ENCODE measurements around the gene PLXNA4. TPM values are rescaled to one million over a fixed set of nuclear protein-coding genes. Genes with fewer than 3 reads are reported as not detected.

PLXNA4 gene
- total RNA-seq, 1 experiment from 2014 or later = 1.0 TPM

- Histone ChIP-seq H3K4me2 (no peak overlapping the region), H2AFZ (no peak overlapping the region), H3K27me3 (ENCODE audit: insufficient read depth, low read depth) (peaks cover 62% of the 10 kb centered on the region), H3K27ac (no peak overlapping the region), H3K9me3 (ENCODE audit: insufficient read depth, low read depth) (no peaks in the 10 kb centered on the region), H3K9me2 (ENCODE audit: insufficient read depth) (no peaks in the 10 kb centered on the region), H4K20me1 (ENCODE audit: insufficient read depth) (no peaks in the 10 kb centered on the region), H3K36me3 (ENCODE audit: low read depth) (no peaks in the 10 kb centered on the region), H3K79me2 (ENCODE audit: low read depth) (no peaks in the 10 kb centered on the region), H3K4me1 (replicated peaks; ENCODE audit: insufficient read depth) (no peaks in the 10 kb centered on the region), H3K4me3 (no peak overlapping the region), H3F3A (ENCODE audit: insufficient read depth, low read depth) (no peaks in the 10 kb centered on the region)
- intact Hi-C loops (cut with micrococcal nuclease; ENCODE audit: unreplicated experiment) = no loop called here
- CTCF ChIA-PET = no interaction called here
- BruUV-seq (replicated peaks) = no TSS peak
- no peak for TF ChIP-seq CTCF (conservative IDR thresholded peaks at IDR 0.05)
- no peak for TF ChIP-seq EZH2 (IDR thresholded peaks at IDR 0.05; ENCODE audit: low read depth)
- POLR2A ChIA-PET (ENCODE audit: unreplicated experiment) = no interaction called here
- DNase-seq = no peak
These were observed 214.2 kb downstream of the PLXNA4 start for GRCh38 chr7:132362059-132362458.

GRCh38 chr7:132361146-132361545 lies 215.1 kb downstream of the PLXNA4 start:
- POLR2A ChIA-PET (ENCODE audit: unreplicated experiment) = no interaction called here
- Histone ChIP-seq H3F3A (ENCODE audit: insufficient read depth, low read depth) (no peaks in the 10 kb centered on the region), H3K4me3 (no peak overlapping the region), H3K4me2 (no peak overlapping the region), H3K9me3 (ENCODE audit: insufficient read depth, low read depth) (no peaks in the 10 kb centered on the region), H4K20me1 (ENCODE audit: insufficient read depth) (no peaks in the 10 kb centered on the region), H2AFZ (no peak overlapping the region), H3K36me3 (ENCODE audit: low read depth) (no peaks in the 10 kb centered on the region), H3K27ac (no peak overlapping the region), H3K27me3 (ENCODE audit: insufficient read depth, low read depth) (peaks cover 62% of the 10 kb centered on the region), H3K4me1 (replicated peaks; ENCODE audit: insufficient read depth) (no peaks in the 10 kb centered on the region), H3K79me2 (ENCODE audit: low read depth) (no peaks in the 10 kb centered on the region), H3K9me2 (ENCODE audit: insufficient read depth) (no peaks in the 10 kb centered on the region)
- no peak for DNase-seq
- CTCF ChIA-PET = no interaction called here
- TF ChIP-seq CTCF (conservative IDR thresholded peaks at IDR 0.05) (no peak), EZH2 (IDR thresholded peaks at IDR 0.05; ENCODE audit: low read depth) (no peak)
- BruUV-seq (replicated peaks) = no TSS peak
- intact Hi-C loops (cut with micrococcal nuclease; ENCODE audit: unreplicated experiment) = no loop called here

- no peak for DNase-seq
- peaks cover 57% of the 10 kb centered on the region for H3K27me3 ChIP-seq (ENCODE audit: insufficient read depth, low read depth)
- no peaks in the 10 kb centered on the region for H3K79me2 ChIP-seq (ENCODE audit: low read depth)
- H3F3A ChIP-seq (ENCODE audit: insufficient read depth, low read depth) = no peaks in the 10 kb centered on the region
- H2AFZ ChIP-seq = no peak overlapping the region
- H4K20me1 ChIP-seq (ENCODE audit: insufficient read depth) = no peaks in the 10 kb centered on the region
- H3K9me3 ChIP-seq (ENCODE audit: insufficient read depth, low read depth) = no peaks in the 10 kb centered on the region
- POLR2A ChIA-PET (ENCODE audit: unreplicated experiment) = no interaction called here
- no TSS peak for BruUV-seq (replicated peaks)
- CTCF ChIA-PET = no interaction called here
- H3K4me2 ChIP-seq = no peak overlapping the region
- no peak for TF ChIP-seq CTCF (conservative IDR thresholded peaks at IDR 0.05)
- TF ChIP-seq EZH2 (IDR thresholded peaks at IDR 0.05; ENCODE audit: low read depth) = no peak
- H3K27ac ChIP-seq = no peak overlapping the region
- no peaks in the 10 kb centered on the region for H3K4me1 ChIP-seq (replicated peaks; ENCODE audit: insufficient read depth)
- no peak overlapping the region for H3K4me3 ChIP-seq
- H3K36me3 ChIP-seq (ENCODE audit: low read depth) = no peaks in the 10 kb centered on the region
- intact Hi-C loops (cut with micrococcal nuclease; ENCODE audit: unreplicated experiment) = no loop called here
- H3K9me2 ChIP-seq (ENCODE audit: insufficient read depth) = no peaks in the 10 kb centered on the region
These were observed 216.5 kb downstream of the PLXNA4 start for GRCh38 chr7:132359743-132360142.

All from PC-9 (cell line).